GM19035 (cell line): ENCODE measurements around the gene WNT7A.
"Not testable (repeated sequence)": the region's sequence is repeated elsewhere in the genome, so short reads cannot be mapped to it uniquely, and the experiment has no call there.

Experiments used
- ATAC-seq: cut with Tn5 transposase; IDR thresholded peaks from one replicate; pipeline ENCODE4 v1.9.1; 2021; ENCODE audit not compliant: unreplicated experiment

The WNT7A gene

GRCh38 chr3:13866041-13866965 is 13.6 kb downstream of the WNT7A start:
- no peak for ATAC-seq

GRCh38 chr3:13865581-13865980 is 14.3 kb downstream of the WNT7A start:
- no peak for ATAC-seq

- ATAC-seq, result no peak
Observed at GRCh38 chr3:13865106-13865505, 14.8 kb downstream of the WNT7A start.

- no peak for ATAC-seq
Observed at GRCh38 chr3:13863965-13864595, 15.8 kb downstream of the WNT7A start.

DNA sequence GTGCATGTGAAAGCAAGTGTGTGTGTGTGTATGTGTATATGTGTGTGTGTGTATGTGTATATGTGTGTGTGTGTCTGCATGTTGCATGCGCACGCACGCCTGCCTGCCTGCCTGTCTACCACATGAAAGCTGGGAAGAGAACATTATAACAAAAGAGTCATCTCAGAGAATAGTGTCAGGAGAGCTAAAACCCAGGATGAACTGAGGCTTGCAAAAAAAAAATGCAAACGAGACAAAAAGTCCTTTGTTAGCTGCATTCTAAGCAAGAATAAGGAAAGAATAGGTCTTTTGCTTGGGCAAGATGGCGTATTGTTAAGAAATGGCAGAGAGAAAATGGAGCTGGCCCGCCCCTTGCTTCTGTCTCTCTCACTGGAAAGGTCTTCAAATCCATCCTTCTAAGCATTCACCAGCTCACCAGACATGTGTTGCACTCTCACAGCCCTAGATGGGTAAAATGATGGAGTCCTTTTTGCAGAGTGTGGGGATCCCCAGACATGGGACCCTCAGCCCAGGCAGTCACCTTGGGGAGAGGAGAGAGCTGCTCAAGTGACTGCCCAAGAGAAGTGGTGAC is 16.4 kb downstream of the WNT7A start:
- ATAC-seq, result no peak

- no peak for ATAC-seq
Observed at GRCh38 chr3:13861461-13861860, 18.4 kb downstream of the WNT7A start.

GRCh38 chr3:13860001-13860400 is 19.9 kb downstream of the WNT7A start:
- no peak for ATAC-seq

GRCh38 chr3:13858768-13859520 is 20.9 kb downstream of the WNT7A start:
- ATAC-seq, result no peak

- ATAC-seq, result no peak
Observed at GRCh38 chr3:13857702-13858380, 22.0 kb downstream of the WNT7A start.

- not testable (repeated sequence) for ATAC-seq
Observed at GRCh38 chr3:13856628-13857027, 23.2 kb downstream of the WNT7A start.

- no peak for ATAC-seq
Observed at GRCh38 chr3:13856006-13856405, 23.9 kb downstream of the WNT7A start.

- no peak for ATAC-seq
Observed at GRCh38 chr3:13854492-13854891, 25.4 kb downstream of the WNT7A start.

- no peak for ATAC-seq
Observed at GRCh38 chr3:13853978-13854296, 25.9 kb downstream of the WNT7A start.

DNA sequence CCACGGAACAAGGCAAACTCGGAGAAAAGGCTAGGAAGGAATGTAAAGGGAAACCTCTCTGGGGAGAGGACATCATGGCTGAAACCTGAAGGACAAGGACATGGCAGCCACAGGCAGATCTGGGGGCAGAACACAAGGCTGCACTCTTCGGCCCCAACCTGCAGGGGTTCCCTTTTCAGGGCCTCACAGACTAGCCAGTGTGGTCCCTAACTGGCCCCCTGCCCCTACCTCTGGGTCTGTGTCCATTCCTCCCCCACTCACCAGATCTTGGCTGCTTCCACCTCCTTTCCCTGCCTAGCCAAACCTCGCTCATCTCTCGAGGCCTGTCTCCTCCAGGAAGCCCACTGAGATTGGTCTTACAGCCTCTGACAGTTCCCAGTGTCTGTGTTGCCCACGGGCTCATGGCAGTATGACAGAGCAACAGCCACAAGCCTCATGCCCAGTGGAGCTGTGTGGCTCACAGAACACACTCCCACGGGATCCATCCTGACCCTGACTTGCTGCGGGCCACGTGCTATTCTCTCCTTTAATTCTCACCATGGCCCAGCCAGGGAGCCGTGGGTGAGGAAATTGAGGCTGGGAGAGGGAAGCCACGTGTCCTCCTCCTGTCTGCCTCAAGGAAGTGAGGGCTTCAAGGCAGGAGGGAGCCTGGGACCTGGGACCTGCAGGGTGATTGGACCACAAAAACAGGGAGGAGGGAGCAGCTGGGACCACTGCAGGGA is 26.5 kb downstream of the WNT7A start:
- ATAC-seq, result no peak

GRCh38 chr3:13852638-13853009 is 27.2 kb downstream of the WNT7A start:
- ATAC-seq, result no peak

- no peak for ATAC-seq
Observed at GRCh38 chr3:13851997-13852637, 27.8 kb downstream of the WNT7A start.

DNA sequence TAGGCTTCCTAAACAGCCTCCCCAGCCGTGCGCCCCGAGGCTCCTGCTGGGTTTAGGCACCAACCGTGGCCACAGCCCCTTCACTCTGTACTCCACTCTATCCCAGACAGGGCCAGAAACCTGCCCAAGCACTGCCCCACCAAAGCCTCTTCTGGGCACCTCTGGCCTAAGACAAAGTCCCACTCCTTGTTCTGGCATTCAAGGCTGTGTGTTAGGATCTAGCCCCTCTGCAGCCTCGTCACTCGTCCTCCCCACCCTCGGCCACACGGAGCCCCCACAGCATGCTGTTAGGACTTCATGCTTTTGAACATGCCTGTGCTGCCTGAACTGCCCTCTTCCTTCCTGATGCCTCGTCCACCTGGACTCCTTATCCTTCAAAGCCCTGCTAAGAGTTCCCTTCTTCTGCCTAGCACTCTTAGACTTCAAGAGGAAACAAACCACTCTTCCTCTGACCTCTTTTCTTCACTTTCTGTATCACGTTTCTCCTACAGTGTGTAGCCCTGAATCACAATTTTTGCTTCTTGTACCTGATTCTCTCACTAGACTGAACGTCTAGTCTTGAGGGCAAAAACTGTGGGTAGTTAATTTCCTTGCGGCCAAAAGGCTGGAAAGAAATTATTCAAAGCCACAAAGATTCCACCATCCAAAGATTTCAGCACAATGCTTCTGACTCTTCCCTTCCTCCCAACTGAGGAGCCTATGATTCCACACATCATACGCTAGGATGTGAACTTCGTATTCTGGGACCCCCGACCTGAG is 28.6 kb downstream of the WNT7A start:
- no peak for ATAC-seq

GRCh38 chr3:13850161-13850945 is 29.5 kb downstream of the WNT7A start:
- no peak for ATAC-seq
